ENCODE results near the gene STX8. TPM values are rescaled to one million over a fixed set of nuclear protein-coding genes. Genes with fewer than 3 reads are reported as not detected.

Gene STX8
- total and polyA plus RNA-seq, 9 of the 15 experiments (the other 6 are each of a cell fraction or from before 2014, with no cell fraction given) = 14.6 to 42.5 (median 22.1) TPM

- Histone ChIP-seq H3K27me3 (ENCODE audit: control insufficient read depth in 2 of 2, insufficient read depth in 2 of 2, low read length in 2 of 2) (no peaks in the 10 kb centered on the region), H3K9me1 (ENCODE audit: control insufficient read depth, insufficient read depth, low read length) (no peaks in the 10 kb centered on the region), H3K9me3 (replicated peaks; ENCODE audit: control insufficient read depth, insufficient read depth, low read depth, low read length) (no peaks in the 10 kb centered on the region), H3K36me3 (ENCODE audit: control insufficient read depth, insufficient read depth, low read length) (no peaks in the 10 kb centered on the region), H3K9ac (ENCODE audit: insufficient read depth in 1 of 2, low read depth in 2 of 2, low read length in 2 of 2) (no peak overlapping the region), H3K4me2 (ENCODE audit: insufficient read depth, low read length) (no peak overlapping the region), H3K4me1 (replicated peaks in 1 of 2; ENCODE audit: control insufficient read depth in 2 of 2, insufficient read depth in 2 of 2, low read length in 2 of 2) (no peaks in the 10 kb centered on the region), H4K20me1 (replicated peaks; ENCODE audit: control insufficient read depth, insufficient read depth, low read length) (no peaks in the 10 kb centered on the region), H2AFZ (ENCODE audit: low read depth, low read length) (no peak overlapping the region), H3K79me2 (ENCODE audit: control insufficient read depth, insufficient read depth, low read length) (no peaks in the 10 kb centered on the region), H3K4me3 (no peak overlapping the region), H3K27ac (ENCODE audit: extremely low read depth, low read depth, low read length) (no peak overlapping the region)
- ChIA-PET POLR2A (interaction anchor here (0.6 kb wide), 1 partner anchor 49 kb away, joined by 3 read pairs; no protein-coding TSS in a partner anchor), CTCF (ENCODE audit: low intra/inter-chr PET ratio) (no interaction called here)
- 1% methylated on average over 9 of the region's 10 CpGs for WGBS (ENCODE audit: insufficient coverage, low coverage, missing lambda C conversion rate)
- no TSS peak for BruUV-seq (replicated peaks)
- intact Hi-C loops (cut with micrococcal nuclease) (no loop called here), in situ Hi-C loops (cut with MboI) (no loop called here)
- no peak for FAIRE-seq
- no peak for ATAC-seq
- DNase-seq (ENCODE audit: extremely low read depth in 1 of 4, low spot score in 3 of 4) = no peak
- TF ChIP-seq CLOCK (CRISPR knock-in tag; IDR thresholded peaks at IDR 0.05; ENCODE audit: borderline replicate concordance) = no peak
- TF ChIP-seq MAFF (IDR thresholded peaks at IDR 0.05; ENCODE audit: low read length) = peak; percentile 22; the same call in 1 of the 2 replicates
- no peak for TF ChIP-seq ZEB2 (IDR thresholded peaks at IDR 0.05)
- peak in 1 of 3 experiments; percentile 17 for TF ChIP-seq YY1 (IDR thresholded peaks at IDR 0.05; ENCODE audit: borderline replicate concordance in 1 of 3, control insufficient read depth in 1 of 3, extremely low read depth in 1 of 3, insufficient read depth in 3 of 3, insufficient read length in 1 of 3, insufficient replicate concordance in 2 of 3, low read depth in 1 of 3, low read length in 2 of 3)
- TF ChIP-seq MAFG (tag; conservative IDR thresholded peaks at IDR 0.05) = peak; percentile 38
- no peak for TF ChIP-seq MYNN (IDR thresholded peaks at IDR 0.05)
- TF ChIP-seq MYNN (CRISPR knock-in tag; IDR thresholded peaks at IDR 0.05) = no peak
- no peak for TF ChIP-seq RREB1 (CRISPR knock-in tag; IDR thresholded peaks at IDR 0.05)
- TF ChIP-seq NR2C1 (IDR thresholded peaks at IDR 0.05) = no peak
- no peak for TF ChIP-seq NR2C1 (tag; IDR thresholded peaks at IDR 0.05)
- peak; percentile 34 for TF ChIP-seq ZNF316 (IDR thresholded peaks at IDR 0.05)
- TF ChIP-seq THRB (CRISPR knock-in tag; conservative IDR thresholded peaks at IDR 0.05) = no peak
- TF ChIP-seq ELF1 (tag; IDR thresholded peaks at IDR 0.05) = no peak
Observed at GRCh38 chr17:9587969-9588656, 12.5 kb upstream of the STX8 start.
